Small intestine (tissue), 7 donors: Measurements from ENCODE around the gene OXGR1. TPM values are rescaled to one million over a fixed set of nuclear protein-coding genes. Genes with fewer than 3 reads are reported as not detected.
A peak's percentile ranks its signal among the peaks of the same experiment; 100 is the strongest.

Source experiments
- DNase-seq, 2 donors: peaks; one replicate each; pipeline versions ENCODE4 v3.0.0 to v3.0.0-alpha.2; 2013
- FAIRE-seq: peaks from 2 replicates; lab custom pipeline; 2012; peaks lifted over from hg19 to GRCh38; lab: Jason Lieb, UNC
- H3K27ac ChIP-seq, 3 donors: one replicate each; pipeline ENCODE4 v1.5.1; 2013; ENCODE audit warnings: low read length in 2 of 3, mild to moderate bottlenecking in 2 of 3, control low read depth in 1 of 3, inconsistent platforms in 1 of 3, low read depth in 1 of 3, moderate library complexity in 1 of 3
- H3K27me3 ChIP-seq, 3 donors: one replicate each; pipeline ENCODE4 v1.6.1; 2013; ENCODE audit warnings: low read length in 3 of 3, inconsistent platforms in 1 of 3; ENCODE audit not compliant: control insufficient read depth in 3 of 3, insufficient read depth in 3 of 3
- H3K36me3 ChIP-seq, 3 donors: one replicate each; pipeline ENCODE4 v1.6.1; 2013; ENCODE audit warnings: low read length in 3 of 3, inconsistent platforms in 1 of 3, low read depth in 1 of 3, mild to moderate bottlenecking in 1 of 3, moderate library complexity in 1 of 3; ENCODE audit not compliant: control insufficient read depth in 3 of 3, insufficient read depth in 2 of 3
- H3K4me1 ChIP-seq, 3 donors: one replicate each; pipeline ENCODE4 v1.6.1; 2013; ENCODE audit warnings: low read length in 2 of 3, inconsistent platforms in 1 of 3, low read depth in 1 of 3, mild to moderate bottlenecking in 1 of 3, moderate library complexity in 1 of 3; ENCODE audit not compliant: control insufficient read depth in 3 of 3, insufficient read depth in 2 of 3
- H3K4me3 ChIP-seq, 3 donors: one replicate each; pipeline ENCODE4 v1.5.1; 2013; ENCODE audit warnings: low read length in 3 of 3, control low read depth in 1 of 3, inconsistent platforms in 1 of 3, low read depth in 1 of 3, mild to moderate bottlenecking in 1 of 3, moderate library complexity in 1 of 3
- H3K9me3 ChIP-seq, 2 donors: one replicate each; pipeline ENCODE4 v1.6.1; 2013; ENCODE audit warnings: low read depth in 1 of 2, low read length in 1 of 2; ENCODE audit not compliant: control insufficient read depth in 2 of 2, insufficient read depth in 1 of 2
- WGBS, 3 donors: extraction: QIAGEN DNeasy Blood & Tissue Kit; methylation state at CpG; one replicate each; pipeline ENCODE4 v1.1.7; 2013; 5-methylcytosine and 5-hydroxymethylcytosine counted together
- polyA plus RNA-seq, 4 donors: library from polyadenylated mRNA; stranded (reverse) in 3 of 4; unstranded in 1 of 4; fragments of 200-250 nt in 3 of 4; fragments of 120-200 nt in 1 of 4; gene quantifications; one replicate each; pipeline versions ENCODE4 v1.2.1 to v1.2.3, GENCODE V29; 2013
- donor health status: healthy with polysubstance abuse.
- donor health status: control.
- donor health status: control.
- donor health status: Bipolar disorder and iron deficiency.
- donor health status: healthy.

The OXGR1 gene
- polyA plus RNA-seq, 4 donors: 0.19 to 1.7 TPM; not detected in 2

GRCh38 chr13:97023117-97023516, 28.8 kb upstream of the OXGR1 start:
- peaks cover 0 to 7% (median 2%) of the 10 kb centered on the region in 3 donors for H3K4me1 ChIP-seq
- no peak overlapping the region for H3K4me3 ChIP-seq
- FAIRE-seq (no peak), DNase-seq (no peak)
- H3K27ac ChIP-seq: peak overlapping the region in 1 of 3 donors; percentile 1
- WGBS, 3 donors: 20 to 33% (median 26%) methylated on average over 1 of the region's 1 CpG
- peaks cover 0 to 2% (median 0%) of the 10 kb centered on the region in 3 donors for H3K27me3 ChIP-seq
- no peaks in the 10 kb centered on the region for H3K36me3 ChIP-seq
- H3K9me3 ChIP-seq: peaks cover 0 to 3% of the 10 kb centered on the region in 2 donors

- H3K4me3 ChIP-seq: no peak overlapping the region
- WGBS, 3 donors: 14 to 59% (median 26%) methylated on average over 4 of the region's 4 CpGs
- peak overlapping the region in 1 of 3 donors; percentile 13 for H3K27ac ChIP-seq
- peaks cover 0 to 3% of the 10 kb centered on the region in 2 donors for H3K9me3 ChIP-seq
- H3K27me3 ChIP-seq: peaks cover 0 to 2% (median 0%) of the 10 kb centered on the region in 3 donors
- peak; percentile 84 to 93 for DNase-seq
- peak; percentile 68 for FAIRE-seq
- H3K36me3 ChIP-seq: no peaks in the 10 kb centered on the region
- H3K4me1 ChIP-seq: peaks cover 0 to 7% (median 2%) of the 10 kb centered on the region in 3 donors
These were observed 27.0 kb upstream of the OXGR1 start for GRCh38 chr13:97021241-97021640.

GRCh38 chr13:97020689-97021240, 26.5 kb upstream of the OXGR1 start:
- no peaks in the 10 kb centered on the region for H3K36me3 ChIP-seq
- FAIRE-seq: no peak
- peaks cover 0 to 7% (median 2%) of the 10 kb centered on the region in 3 donors for H3K4me1 ChIP-seq
- peak overlapping the region in 1 of 3 donors; percentile 13 for H3K27ac ChIP-seq
- no peak overlapping the region for H3K4me3 ChIP-seq
- WGBS, 3 donors: 68 to 80% (median 70%) methylated on average over 3 of the region's 3 CpGs
- H3K9me3 ChIP-seq: peaks cover 0 to 3% of the 10 kb centered on the region in 2 donors
- DNase-seq: no peak
- H3K27me3 ChIP-seq: peaks cover 0 to 2% (median 0%) of the 10 kb centered on the region in 3 donors

- Histone ChIP-seq H3K27me3 (peaks cover 0 to 2% (median 0%) of the 10 kb centered on the region in 3 donors), H3K9me3 (peaks cover 0 to 3% of the 10 kb centered on the region in 2 donors), H3K27ac (no peak overlapping the region), H3K4me1 (peaks cover 0 to 7% (median 2%) of the 10 kb centered on the region in 3 donors), H3K4me3 (no peak overlapping the region), H3K36me3 (no peaks in the 10 kb centered on the region)
- DNase-seq (no peak), FAIRE-seq (no peak)
- WGBS, 3 donors: 76 to 83% (median 79%) methylated on average over 2 of the region's 2 CpGs
These were observed 25.9 kb upstream of the OXGR1 start for GRCh38 chr13:97020194-97020593.

GRCh38 chr13:97019236-97019635, 25.0 kb upstream of the OXGR1 start:
- no peak for DNase-seq
- Histone ChIP-seq H3K4me1 (peaks cover 0 to 7% (median 2%) of the 10 kb centered on the region in 3 donors), H3K9me3 (no peaks in the 10 kb centered on the region), H3K4me3 (no peak overlapping the region), H3K36me3 (no peaks in the 10 kb centered on the region), H3K27me3 (peaks cover 0 to 2% (median 0%) of the 10 kb centered on the region in 3 donors), H3K27ac (no peak overlapping the region)
- 81 to 88% (median 88%) methylated on average over 1 of the region's 1 CpG for WGBS, 3 donors
- no peak for FAIRE-seq

- no peaks in the 10 kb centered on the region for H3K36me3 ChIP-seq
- H3K27me3 ChIP-seq: peaks cover 0 to 2% (median 0%) of the 10 kb centered on the region in 3 donors
- DNase-seq: peak; percentile 71 to 74
- H3K27ac ChIP-seq: no peak overlapping the region
- H3K4me1 ChIP-seq: peaks cover 0 to 7% (median 2%) of the 10 kb centered on the region in 3 donors
- peak; percentile 57 for FAIRE-seq
- 26 to 31% (median 28%) methylated on average over 13 of the region's 13 CpGs for WGBS, 3 donors
- H3K4me3 ChIP-seq: no peak overlapping the region
- no peaks in the 10 kb centered on the region for H3K9me3 ChIP-seq
These were observed 23.9 kb upstream of the OXGR1 start for GRCh38 chr13:97018029-97018819.

GRCh38 chr13:97017322-97017721, 23.0 kb upstream of the OXGR1 start:
- Histone ChIP-seq H3K9me3 (no peaks in the 10 kb centered on the region), H3K36me3 (no peaks in the 10 kb centered on the region), H3K27me3 (peaks cover 0 to 2% (median 0%) of the 10 kb centered on the region in 3 donors), H3K4me1 (peaks cover 0 to 7% (median 2%) of the 10 kb centered on the region in 3 donors), H3K4me3 (no peak overlapping the region), H3K27ac (no peak overlapping the region)
- FAIRE-seq: no peak
- no peak for DNase-seq

GRCh38 chr13:97015661-97016350, 21.5 kb upstream of the OXGR1 start:
- Histone ChIP-seq H3K27me3 (peaks cover 0 to 2% (median 0%) of the 10 kb centered on the region in 3 donors), H3K4me3 (no peak overlapping the region), H3K9me3 (no peaks in the 10 kb centered on the region), H3K4me1 (peaks cover 0 to under 1% (median 0%) of the 10 kb centered on the region in 3 donors), H3K27ac (no peak overlapping the region), H3K36me3 (no peaks in the 10 kb centered on the region)
- peak; percentile 33 for FAIRE-seq
- DNase-seq: no peak
- 61 to 86% (median 67%) methylated on average over 5 of the region's 5 CpGs for WGBS, 3 donors
